HL-60 (cell line): ENCODE data around the gene FGD3.

Experiments
- DNase-seq, 2 experiments: peaks; one replicate each; pipeline ENCODE4 v3.0.0-alpha.2; 2010 to 2020; ENCODE audit warnings: low read depth in 1 of 2, low spot score in 1 of 2
- H3K27ac ChIP-seq: fragments of 250-450 bp; sonication (Bioruptor Pico); replicated peaks from 2 replicates; pipeline ENCODE4 v1.5.1; 2020; ENCODE audit warnings: mild to moderate bottlenecking, moderate library complexity
- H3K27me3 ChIP-seq: fragments of 250-450 bp; sonication (Bioruptor Pico); 2 replicates; pipeline ENCODE4 v1.5.1; 2021; ENCODE audit warnings: mild to moderate bottlenecking, moderate library complexity; ENCODE audit not compliant: insufficient read depth, poor library complexity, severe bottlenecking
- H3K4me3 ChIP-seq: replicated peaks from 2 replicates; pipeline ENCODE4 v1.5.1; 2011; ENCODE audit warnings: mild to moderate bottlenecking, control low read depth, low read length; ENCODE audit not compliant: insufficient read depth
- CTCF ChIP-seq: IDR thresholded peaks from one replicate; pipeline ENCODE4 v1.5.1; 2011; ENCODE audit warnings: low read length, control low read depth, inconsistent platforms; ENCODE audit not compliant: insufficient read depth
- GABPA ChIP-seq: IDR thresholded peaks from 2 replicates; pipeline ENCODE4 v1.6.1; 2012; ENCODE audit warnings: low read depth
- POLR2AphosphoS5 ChIP-seq: IDR thresholded peaks from 2 replicates; pipeline ENCODE4 v1.6.1; 2012; ENCODE audit warnings: low read depth
- SPI1 ChIP-seq: IDR thresholded peaks from 2 replicates; pipeline ENCODE4 v1.6.1; 2012; ENCODE audit warnings: low read depth, mild to moderate bottlenecking, borderline replicate concordance
- TF ChIP-seq, protein P1 (sequence below): IDR thresholded peaks from 2 replicates; pipeline ENCODE4 v1.6.1; 2012; ENCODE audit warnings: low read depth; ENCODE audit not compliant: insufficient replicate concordance

FGD3 gene

DNA sequence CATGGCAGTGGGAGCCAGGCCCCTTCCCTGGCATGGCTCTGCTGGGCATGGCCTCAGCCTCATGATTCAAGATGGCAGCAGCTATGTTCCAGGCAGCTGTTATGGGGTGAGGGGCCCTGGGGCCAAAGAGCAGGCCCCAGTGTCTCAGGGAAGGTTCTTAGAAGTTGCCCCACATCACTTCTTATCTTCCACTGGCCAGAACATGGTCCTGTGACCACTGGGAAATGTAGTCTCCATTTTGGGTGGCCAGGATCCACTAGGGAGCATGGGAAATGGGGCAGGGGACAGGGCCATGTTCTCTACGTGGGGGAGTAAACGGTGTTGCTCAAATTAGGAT lies 129.4 kb downstream of the FGD3 start:
- DNase-seq = no peak
- H3K27ac ChIP-seq = no peak overlapping the region
- TF ChIP-seq, protein P1, sequence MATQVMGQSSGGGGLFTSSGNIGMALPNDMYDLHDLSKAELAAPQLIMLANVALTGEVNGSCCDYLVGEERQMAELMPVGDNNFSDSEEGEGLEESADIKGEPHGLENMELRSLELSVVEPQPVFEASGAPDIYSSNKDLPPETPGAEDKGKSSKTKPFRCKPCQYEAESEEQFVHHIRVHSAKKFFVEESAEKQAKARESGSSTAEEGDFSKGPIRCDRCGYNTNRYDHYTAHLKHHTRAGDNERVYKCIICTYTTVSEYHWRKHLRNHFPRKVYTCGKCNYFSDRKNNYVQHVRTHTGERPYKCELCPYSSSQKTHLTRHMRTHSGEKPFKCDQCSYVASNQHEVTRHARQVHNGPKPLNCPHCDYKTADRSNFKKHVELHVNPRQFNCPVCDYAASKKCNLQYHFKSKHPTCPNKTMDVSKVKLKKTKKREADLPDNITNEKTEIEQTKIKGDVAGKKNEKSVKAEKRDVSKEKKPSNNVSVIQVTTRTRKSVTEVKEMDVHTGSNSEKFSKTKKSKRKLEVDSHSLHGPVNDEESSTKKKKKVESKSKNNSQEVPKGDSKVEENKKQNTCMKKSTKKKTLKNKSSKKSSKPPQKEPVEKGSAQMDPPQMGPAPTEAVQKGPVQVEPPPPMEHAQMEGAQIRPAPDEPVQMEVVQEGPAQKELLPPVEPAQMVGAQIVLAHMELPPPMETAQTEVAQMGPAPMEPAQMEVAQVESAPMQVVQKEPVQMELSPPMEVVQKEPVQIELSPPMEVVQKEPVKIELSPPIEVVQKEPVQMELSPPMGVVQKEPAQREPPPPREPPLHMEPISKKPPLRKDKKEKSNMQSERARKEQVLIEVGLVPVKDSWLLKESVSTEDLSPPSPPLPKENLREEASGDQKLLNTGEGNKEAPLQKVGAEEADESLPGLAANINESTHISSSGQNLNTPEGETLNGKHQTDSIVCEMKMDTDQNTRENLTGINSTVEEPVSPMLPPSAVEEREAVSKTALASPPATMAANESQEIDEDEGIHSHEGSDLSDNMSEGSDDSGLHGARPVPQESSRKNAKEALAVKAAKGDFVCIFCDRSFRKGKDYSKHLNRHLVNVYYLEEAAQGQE = no peak
- TF ChIP-seq POLR2AphosphoS5 (no peak), SPI1 (no peak)
- H3K27me3 ChIP-seq = no peaks in the 10 kb centered on the region
- H3K4me3 ChIP-seq = no peak overlapping the region

- DNase-seq = no peak
- Histone ChIP-seq H3K4me3 (no peak overlapping the region), H3K27me3 (no peaks in the 10 kb centered on the region), H3K27ac (no peak overlapping the region)
- TF ChIP-seq SPI1 (no peak), CTCF (no peak), POLR2AphosphoS5 (no peak), GABPA (no peak)
- TF ChIP-seq, protein P1 = no peak
Observed at GRCh38 chr9:93077367-93077766, 130.0 kb downstream of the FGD3 start.

DNA sequence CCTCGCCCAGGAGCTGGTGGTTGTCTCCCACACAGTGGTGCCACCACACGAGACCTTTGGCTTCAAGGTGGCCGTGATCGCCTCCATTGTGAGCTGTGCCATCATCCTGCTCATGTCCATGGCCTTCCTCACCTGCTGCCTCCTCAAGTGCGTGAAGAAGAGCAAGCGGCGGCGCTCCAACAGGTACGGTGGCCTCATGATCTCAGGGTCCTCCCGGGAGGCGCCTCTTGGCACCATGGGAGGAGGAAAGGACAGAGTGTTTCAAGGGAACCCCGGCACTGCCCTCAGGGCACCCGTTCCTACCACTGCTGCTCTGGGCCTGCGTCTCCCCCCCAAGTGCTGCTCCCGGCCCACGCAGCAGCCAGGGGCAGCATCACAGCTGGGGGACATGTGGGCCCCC lies 130.5 kb downstream of the FGD3 start:
- DNase-seq = no peak
- TF ChIP-seq POLR2AphosphoS5 (no peak), GABPA (no peak), SPI1 (no peak), CTCF (no peak)
- TF ChIP-seq, protein P1 = no peak
- Histone ChIP-seq H3K27me3 (no peaks in the 10 kb centered on the region), H3K27ac (no peak overlapping the region), H3K4me3 (no peak overlapping the region)

- no peaks in the 10 kb centered on the region for H3K27me3 ChIP-seq
- TF ChIP-seq POLR2AphosphoS5 (no peak), SPI1 (no peak), GABPA (no peak), CTCF (no peak)
- TF ChIP-seq, protein P1 = no peak
- no peak overlapping the region for H3K4me3 ChIP-seq
- no peak overlapping the region for H3K27ac ChIP-seq
- DNase-seq = no peak
Observed at GRCh38 chr9:93079371-93079770, 132.0 kb downstream of the FGD3 start.
